Loucy (cell line): ENCODE measurements around the gene PIK3CD.

Experiments
- CTCF ChIP-seq: fragments of 200-600 bp; sonication (generic); conservative IDR thresholded peaks from 2 replicates; pipeline ENCODE4 v1.5.1; 2014; ENCODE audit warnings: mild to moderate bottlenecking, antibody characterized with exemption, low read length
- EZH2phosphoT487 ChIP-seq: fragments of 200-600 bp; IDR thresholded peaks from 2 replicates; pipeline ENCODE4 v1.6.1; 2018; ENCODE audit warnings: antibody characterized with exemption, mild to moderate bottlenecking, moderate library complexity, borderline replicate concordance

GRCh38 chr1:9653210-9653490, 1.6 kb downstream of the PIK3CD start:
- TF ChIP-seq CTCF (no peak), EZH2phosphoT487 (no peak)
